Thoracic aorta (tissue), 2 donors: ENCODE results near the gene WNK1. TPM values are rescaled to one million over a fixed set of nuclear protein-coding genes. Genes with fewer than 3 reads are reported as not detected.
A peak's percentile ranks its signal among the peaks of the same experiment; 100 is the strongest.
"Not testable (repeated sequence)": the region's sequence is repeated elsewhere in the genome, so short reads cannot be mapped to it uniquely, and the experiment has no call there.

Experiments
- ATAC-seq: fragments of 150-250 bp; one replicate; pipeline ENCODE4 v1.8.0; 2017; ENCODE audit warnings: low read depth; ENCODE audit not compliant: insufficient number of reproducible peaks, low FRiP score
- DNase-seq: peaks from one replicate; pipeline ENCODE4 v3.0.0-alpha.2; 2020; ENCODE audit warnings: low spot score
- H3K27ac ChIP-seq, 2 donors: fragments of 200-600 bp; sonication (generic); 1 replicate in 1 of 2; 2 replicates in 1 of 2; pipeline ENCODE4 v1.5.1; 2016; ENCODE audit warnings: mild to moderate bottlenecking in 2 of 2, moderate library complexity in 2 of 2
- H3K27me3 ChIP-seq: fragments of 200-600 bp; sonication (generic); replicated peaks from 2 replicates; pipeline ENCODE4 v1.6.0; 2016; ENCODE audit warnings: mild to moderate bottlenecking; ENCODE audit not compliant: insufficient read depth
- H3K36me3 ChIP-seq: fragments of 200-600 bp; sonication (generic); one replicate; pipeline ENCODE4 v1.5.1; 2016
- H3K4me1 ChIP-seq, 2 donors: fragments of 200-600 bp; sonication (generic); 1 replicate in 1 of 2; 2 replicates in 1 of 2; pipeline versions ENCODE4 v1.5.1 to v1.6.0; 2016; ENCODE audit warnings: low read depth in 2 of 2, mild to moderate bottlenecking in 1 of 2; ENCODE audit not compliant: control insufficient read depth in 1 of 2
- H3K4me3 ChIP-seq: fragments of 200-600 bp; sonication (generic); 2 replicates; pipeline ENCODE4 v1.5.1; 2016; ENCODE audit warnings: mild to moderate bottlenecking
- H3K9me3 ChIP-seq: fragments of 200-600 bp; sonication (generic); 2 replicates; pipeline ENCODE4 v1.5.1; 2016
- total RNA-seq, 2 donors: library from RNA; depleted of rRNA; stranded (reverse); fragments of >200 nt; gene quantifications; one replicate each; pipeline versions ENCODE4 v1.1.0 to v1.2.3, GENCODE V29; 2016
- TF ChIP-seq, protein P1 (sequence below): fragments of 200-600 bp; sonication (generic); IDR thresholded peaks from one replicate; pipeline ENCODE4 v1.5.1; 2019; ENCODE audit warnings: antibody characterized with exemption

Gene WNK1
- total RNA-seq, 2 donors from 2014 or later, result 191 to 197 TPM

DNA sequence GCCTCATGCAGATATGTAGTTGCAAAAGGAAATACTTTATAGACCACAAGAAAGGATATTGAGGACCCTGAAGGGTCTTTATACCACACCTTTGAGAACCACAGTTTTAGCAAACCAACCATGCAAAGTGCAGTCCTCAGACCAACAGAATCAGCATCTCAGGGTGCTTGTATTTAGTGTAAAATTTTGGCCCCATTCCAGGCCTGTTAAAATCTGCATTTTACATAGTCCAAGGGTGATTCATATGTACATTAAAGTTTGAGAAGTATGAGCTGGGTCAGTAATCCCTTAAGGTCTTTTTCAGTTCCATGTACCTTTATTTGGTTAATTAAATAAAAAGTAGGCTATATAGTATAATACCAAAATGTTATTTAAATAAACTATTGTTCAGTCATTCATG is 91.2 kb downstream of the WNK1 start:
- Histone ChIP-seq H3K9me3 (no peaks in the 10 kb centered on the region), H3K36me3 (no peaks in the 10 kb centered on the region)

DNA sequence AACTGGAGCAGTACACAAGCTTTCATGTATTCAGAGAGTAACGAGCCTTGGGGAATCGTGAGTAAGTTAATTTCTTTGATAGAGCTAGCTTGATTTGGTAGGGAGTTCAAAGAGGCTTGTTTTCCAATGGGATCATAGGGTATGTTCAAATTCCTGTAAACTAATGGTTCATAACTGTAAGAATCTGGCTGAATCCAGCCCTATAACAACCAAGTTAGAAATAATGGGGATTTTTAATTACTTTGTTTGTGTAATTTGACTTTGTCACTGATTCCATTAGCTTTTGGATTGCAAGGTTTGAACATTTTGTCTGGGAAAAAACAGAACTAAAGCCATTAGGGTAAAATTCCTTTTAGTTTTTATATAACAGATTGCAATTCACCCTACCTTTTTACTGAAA is 94.0 kb downstream of the WNK1 start:
- Histone ChIP-seq H3K4me1 (peaks cover 10 to 22% of the 10 kb centered on the region in 2 donors), H3K36me3 (no peaks in the 10 kb centered on the region), H3K4me3 (no peak overlapping the region), H3K27ac (no peak overlapping the region), H3K9me3 (no peaks in the 10 kb centered on the region), H3K27me3 (no peaks in the 10 kb centered on the region)
- TF ChIP-seq, protein P1, sequence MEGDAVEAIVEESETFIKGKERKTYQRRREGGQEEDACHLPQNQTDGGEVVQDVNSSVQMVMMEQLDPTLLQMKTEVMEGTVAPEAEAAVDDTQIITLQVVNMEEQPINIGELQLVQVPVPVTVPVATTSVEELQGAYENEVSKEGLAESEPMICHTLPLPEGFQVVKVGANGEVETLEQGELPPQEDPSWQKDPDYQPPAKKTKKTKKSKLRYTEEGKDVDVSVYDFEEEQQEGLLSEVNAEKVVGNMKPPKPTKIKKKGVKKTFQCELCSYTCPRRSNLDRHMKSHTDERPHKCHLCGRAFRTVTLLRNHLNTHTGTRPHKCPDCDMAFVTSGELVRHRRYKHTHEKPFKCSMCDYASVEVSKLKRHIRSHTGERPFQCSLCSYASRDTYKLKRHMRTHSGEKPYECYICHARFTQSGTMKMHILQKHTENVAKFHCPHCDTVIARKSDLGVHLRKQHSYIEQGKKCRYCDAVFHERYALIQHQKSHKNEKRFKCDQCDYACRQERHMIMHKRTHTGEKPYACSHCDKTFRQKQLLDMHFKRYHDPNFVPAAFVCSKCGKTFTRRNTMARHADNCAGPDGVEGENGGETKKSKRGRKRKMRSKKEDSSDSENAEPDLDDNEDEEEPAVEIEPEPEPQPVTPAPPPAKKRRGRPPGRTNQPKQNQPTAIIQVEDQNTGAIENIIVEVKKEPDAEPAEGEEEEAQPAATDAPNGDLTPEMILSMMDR, result no peak
- ATAC-seq, result no peak
- no peak for DNase-seq

More for the DNA sequence above, 91.2 kb downstream of the WNK1 start:
- H3K27me3 ChIP-seq, result no peaks in the 10 kb centered on the region
- no peak overlapping the region for H3K27ac ChIP-seq
- H3K4me1 ChIP-seq, result peaks cover 4 to 15% of the 10 kb centered on the region in 2 donors
- ATAC-seq (no peak), DNase-seq (no peak)
- H3K4me3 ChIP-seq, result no peak overlapping the region
- TF ChIP-seq, protein P1, result no peak

DNA sequence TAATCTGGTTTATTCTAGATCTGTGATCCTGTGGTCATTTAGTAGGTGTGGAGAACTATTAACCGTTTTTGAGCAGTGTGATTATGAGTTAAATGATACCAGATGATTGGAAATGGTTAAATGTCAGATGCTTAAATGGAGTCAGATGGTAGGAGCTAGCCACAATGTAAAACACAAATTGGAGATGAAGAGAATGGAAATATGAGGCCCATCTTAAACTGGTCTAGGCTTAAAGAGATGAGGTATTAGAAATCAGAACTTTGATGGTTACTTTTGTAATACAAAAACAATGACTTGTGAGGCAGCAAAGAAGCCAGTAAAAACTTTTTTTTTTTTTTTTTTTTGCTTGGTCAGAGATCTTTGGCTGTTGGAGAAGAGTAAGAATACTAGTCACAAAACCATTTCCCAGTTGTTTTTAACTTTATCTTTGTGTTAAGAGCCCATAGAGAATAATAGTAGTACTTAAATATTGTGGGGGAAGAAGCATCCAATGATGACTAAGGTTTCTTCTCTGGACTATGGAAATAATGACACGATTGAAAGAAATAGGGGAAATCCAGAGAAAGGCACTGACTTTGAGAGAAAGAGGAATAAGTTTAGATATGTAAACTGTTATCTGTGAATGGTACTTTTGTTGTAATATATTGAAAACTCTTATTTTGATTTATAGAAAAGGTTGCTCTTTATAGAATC is 95.9 kb downstream of the WNK1 start:
- no peaks in the 10 kb centered on the region for H3K27me3 ChIP-seq
- TF ChIP-seq, protein P1, result no peak
- peak overlapping the region in 1 of 2 donors; percentile 46 for H3K27ac ChIP-seq
- DNase-seq (no peak), ATAC-seq (no peak)
- H3K4me1 ChIP-seq, result peaks cover 22 to 41% of the 10 kb centered on the region in 2 donors
- no peaks in the 10 kb centered on the region for H3K36me3 ChIP-seq
- no peaks in the 10 kb centered on the region for H3K9me3 ChIP-seq
- no peak overlapping the region for H3K4me3 ChIP-seq

DNA sequence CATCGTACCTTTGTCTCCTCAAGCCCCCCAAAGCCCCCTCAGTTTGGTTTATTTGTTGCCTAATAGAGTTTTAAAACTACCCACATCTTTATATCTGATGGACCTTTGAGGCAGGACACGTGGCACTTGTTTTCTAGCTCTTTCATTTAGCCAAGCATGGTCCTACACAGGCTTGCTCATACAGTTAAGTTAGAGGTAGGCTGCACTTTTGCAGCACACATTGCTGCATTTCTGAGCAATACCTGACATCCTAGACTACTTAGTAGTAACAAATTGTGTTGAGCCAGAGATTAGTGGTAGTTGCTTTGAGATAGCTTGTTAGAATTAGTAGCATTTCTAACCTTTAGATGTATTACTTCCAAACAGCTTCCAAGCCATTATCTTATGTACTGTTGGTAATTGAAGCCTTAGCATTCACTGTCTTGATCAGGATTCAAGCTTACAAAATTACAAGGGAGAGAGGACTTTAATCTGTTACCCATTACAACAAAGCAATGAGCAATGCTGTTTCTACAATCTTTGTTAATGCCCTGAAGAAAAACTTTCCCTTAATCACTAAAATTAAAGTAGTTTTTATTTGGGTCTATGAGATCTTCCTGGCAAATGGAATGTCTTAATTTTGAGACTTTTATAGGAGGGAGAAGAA is 96.6 kb downstream of the WNK1 start:
- peak overlapping the region in 1 of 2 donors; percentile 26 for H3K27ac ChIP-seq
- DNase-seq, result no peak
- no peaks in the 10 kb centered on the region for H3K27me3 ChIP-seq
- peaks cover 22 to 46% of the 10 kb centered on the region in 2 donors for H3K4me1 ChIP-seq
- no peaks in the 10 kb centered on the region for H3K9me3 ChIP-seq
- TF ChIP-seq, protein P1, result no peak
- no peaks in the 10 kb centered on the region for H3K36me3 ChIP-seq
- H3K4me3 ChIP-seq, result no peak overlapping the region
- no peak for ATAC-seq

DNA sequence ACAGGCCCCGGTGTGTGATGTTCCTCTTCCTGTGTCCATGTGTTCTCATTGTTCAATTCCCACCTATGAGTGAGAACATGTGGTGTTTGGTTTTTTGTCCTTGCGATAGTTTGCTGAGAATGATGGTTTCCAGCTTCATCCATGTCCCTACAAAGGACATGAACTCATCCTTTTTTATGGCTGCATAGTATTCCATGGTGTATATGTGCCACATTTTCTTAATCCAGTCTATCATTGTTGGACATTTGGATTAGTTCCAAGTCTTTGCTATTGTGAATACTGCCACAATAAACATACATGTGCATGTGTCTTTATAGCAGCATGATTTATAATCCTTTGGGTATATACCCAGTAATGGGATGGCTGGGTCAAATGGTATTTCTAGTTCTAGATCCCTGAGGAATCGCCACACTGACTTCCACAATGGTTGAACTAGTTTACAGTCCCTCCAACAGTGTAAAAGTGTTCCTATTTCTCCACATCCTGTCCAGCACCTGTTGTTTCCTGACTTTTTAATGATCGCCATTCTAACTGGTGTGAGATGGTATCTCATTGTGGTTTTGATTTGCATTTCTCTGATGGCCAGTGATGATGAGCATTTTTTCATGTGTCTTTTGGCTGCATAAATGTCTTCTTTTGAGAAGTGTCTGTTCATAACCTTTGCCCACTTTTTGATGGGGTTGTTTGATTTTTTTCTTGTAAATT is 97.5 kb downstream of the WNK1 start:
- not testable (repeated sequence) for H3K4me3 ChIP-seq, DNase-seq, H3K36me3 ChIP-seq, H3K9me3 ChIP-seq, H3K27ac ChIP-seq, ATAC-seq, H3K27me3 ChIP-seq
- peaks cover 22 to 52% of the 10 kb centered on the region in 2 donors for H3K4me1 ChIP-seq
